CD4-positive, alpha-beta T cell treated with Interleukin-15 for 1 hour (primary cell): ENCODE measurements around the gene LKAAEAR1.
A peak's percentile ranks its signal among the peaks of the same experiment; 100 is the strongest.

Experiments used
- DNase-seq: peaks from one replicate; pipeline ENCODE4 v3.0.0-alpha.2; 2020

Gene LKAAEAR1

DNA sequence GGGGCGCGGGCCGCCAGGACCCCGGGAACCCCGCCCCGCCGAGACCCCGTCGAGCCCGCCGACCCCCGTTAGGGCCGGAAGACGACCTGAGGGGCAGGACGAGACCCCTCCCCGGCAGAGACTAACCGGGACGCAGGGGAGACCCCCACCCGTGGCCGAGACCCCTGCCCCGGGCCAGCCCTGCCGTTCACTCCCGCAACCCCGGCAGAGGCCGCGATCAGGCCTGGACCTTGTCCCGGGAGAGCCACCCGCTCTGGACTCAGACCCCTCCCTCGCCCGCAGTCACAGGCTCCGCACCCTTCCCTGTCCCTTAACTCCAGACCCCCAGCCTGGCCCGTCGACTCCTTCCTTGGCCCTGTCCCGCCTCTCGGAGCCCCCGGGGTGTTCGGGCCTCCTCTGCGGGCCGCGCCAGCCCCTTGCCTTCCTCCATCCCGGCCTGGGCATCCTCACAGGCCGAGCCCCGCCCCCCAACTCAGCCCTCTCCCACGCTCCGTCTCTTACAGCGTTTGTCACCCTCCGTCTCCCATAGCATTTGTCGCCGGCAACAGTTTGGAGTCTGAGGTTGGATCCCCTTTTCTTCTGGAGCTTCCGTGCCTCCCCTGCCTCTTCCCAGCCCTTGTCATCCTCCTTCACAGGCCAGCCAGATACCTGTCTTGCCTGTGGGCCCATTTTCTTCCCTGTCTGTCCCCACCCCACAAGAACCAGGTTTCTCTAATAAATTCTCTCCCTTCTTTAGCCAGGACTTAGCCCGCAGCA, 20.6 kb downstream of the LKAAEAR1 start:
- DNase-seq, result no peak

- peak; percentile 92 for DNase-seq
Measured at GRCh38 chr20:64062596-64063388, 21.4 kb downstream of the LKAAEAR1 start, which contains the start of gene TCEA2. Gene TCEA2, plus strand, starts transcription at chr20:64063198. Its CDS starts 115 bp downstream, at chr20:64063313.

- no peak for DNase-seq
Measured at GRCh38 chr20:64062276-64062595, 22.0 kb downstream of the LKAAEAR1 start.

GRCh38 chr20:64058536-64058935, 25.7 kb downstream of the LKAAEAR1 start:
- DNase-seq, result no peak

DNA sequence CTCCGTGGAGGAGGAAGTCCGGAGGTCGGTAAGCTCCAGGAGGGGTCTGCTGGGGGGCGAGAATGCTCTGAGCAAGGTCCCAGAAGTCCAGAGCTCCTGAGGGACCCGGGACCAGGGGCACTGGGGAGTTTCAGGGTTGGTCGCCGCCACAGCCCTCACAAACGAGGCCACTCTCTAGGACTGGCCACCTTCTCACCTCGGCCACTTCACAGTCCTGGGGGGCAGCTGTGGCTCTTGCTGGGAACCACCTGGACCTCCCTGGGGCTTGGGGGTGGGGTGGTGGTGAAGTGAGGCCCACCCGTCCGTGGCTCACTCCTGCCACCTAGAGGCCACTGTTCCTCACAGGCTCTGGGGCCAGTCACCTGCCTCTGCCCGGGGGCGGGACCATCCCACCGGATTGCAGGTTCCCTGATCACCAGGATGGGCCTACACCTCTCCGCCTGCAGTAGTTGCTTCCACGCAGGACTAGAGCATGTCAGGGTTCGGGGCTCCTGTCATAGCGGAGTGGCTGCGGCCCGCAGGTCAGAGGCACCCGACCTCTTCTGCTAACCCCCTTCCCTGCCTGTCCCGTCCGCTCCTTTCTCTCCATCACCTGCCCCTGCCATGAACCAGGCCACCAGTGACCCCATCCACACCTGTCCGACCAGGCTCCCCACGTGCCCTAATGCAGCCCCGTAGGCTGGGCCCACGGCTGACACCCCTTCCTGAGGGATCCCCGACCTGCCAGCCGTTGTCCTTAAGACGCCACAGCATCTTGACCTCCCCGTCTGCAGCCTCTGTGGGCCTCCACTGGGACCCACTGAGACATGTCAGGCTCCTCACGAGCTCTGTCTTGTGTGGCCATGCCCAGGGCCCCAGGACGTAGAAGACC, 26.3 kb downstream of the LKAAEAR1 start:
- DNase-seq, result peak; percentile 72

DNA sequence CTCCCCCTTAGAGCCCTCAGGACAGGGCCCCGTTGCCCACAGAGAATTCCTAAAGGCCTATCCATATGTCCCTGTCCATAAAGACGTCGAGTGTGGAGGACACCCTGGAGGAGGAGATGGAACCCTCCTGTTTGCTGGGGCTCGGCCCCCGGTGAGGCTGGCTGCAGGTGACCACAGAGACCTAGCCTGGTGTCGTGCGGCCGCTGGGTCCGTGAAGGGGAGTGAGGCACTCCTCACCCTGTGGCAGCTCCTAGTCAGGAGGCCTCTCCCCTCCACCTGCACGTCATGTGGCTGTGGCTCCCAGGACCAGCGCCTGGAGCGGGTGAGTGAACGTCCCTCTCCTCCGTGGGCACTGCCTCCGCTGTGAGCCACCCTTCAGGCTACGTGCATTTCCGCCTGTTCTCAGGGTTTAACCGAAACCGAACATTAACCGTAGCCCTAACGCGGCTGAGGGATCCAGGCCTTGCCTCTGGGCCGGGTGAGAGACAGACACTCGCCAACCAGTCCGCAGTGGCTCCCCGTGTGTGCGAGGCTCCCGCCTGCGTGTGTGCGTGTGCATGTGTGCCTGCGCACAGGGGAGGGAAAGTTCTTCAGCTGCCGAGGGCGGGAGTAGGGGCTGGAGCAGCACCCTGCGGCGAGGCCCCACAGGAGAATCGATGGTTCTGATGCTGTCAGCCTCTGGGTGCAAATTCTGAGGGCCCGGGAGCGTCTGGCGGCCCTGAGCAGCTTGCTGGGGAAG, 27.1 kb downstream of the LKAAEAR1 start:
- DNase-seq, result no peak

- no peak for DNase-seq
Measured at GRCh38 chr20:64056639-64056888, 27.6 kb downstream of the LKAAEAR1 start.

GRCh38 chr20:64055893-64056638, 28.1 kb downstream of the LKAAEAR1 start:
- DNase-seq, result no peak

GRCh38 chr20:64055396-64055892, 28.8 kb downstream of the LKAAEAR1 start:
- DNase-seq, result no peak

- DNase-seq, result no peak
Measured at GRCh38 chr20:64053841-64054661, 30.1 kb downstream of the LKAAEAR1 start.

DNA sequence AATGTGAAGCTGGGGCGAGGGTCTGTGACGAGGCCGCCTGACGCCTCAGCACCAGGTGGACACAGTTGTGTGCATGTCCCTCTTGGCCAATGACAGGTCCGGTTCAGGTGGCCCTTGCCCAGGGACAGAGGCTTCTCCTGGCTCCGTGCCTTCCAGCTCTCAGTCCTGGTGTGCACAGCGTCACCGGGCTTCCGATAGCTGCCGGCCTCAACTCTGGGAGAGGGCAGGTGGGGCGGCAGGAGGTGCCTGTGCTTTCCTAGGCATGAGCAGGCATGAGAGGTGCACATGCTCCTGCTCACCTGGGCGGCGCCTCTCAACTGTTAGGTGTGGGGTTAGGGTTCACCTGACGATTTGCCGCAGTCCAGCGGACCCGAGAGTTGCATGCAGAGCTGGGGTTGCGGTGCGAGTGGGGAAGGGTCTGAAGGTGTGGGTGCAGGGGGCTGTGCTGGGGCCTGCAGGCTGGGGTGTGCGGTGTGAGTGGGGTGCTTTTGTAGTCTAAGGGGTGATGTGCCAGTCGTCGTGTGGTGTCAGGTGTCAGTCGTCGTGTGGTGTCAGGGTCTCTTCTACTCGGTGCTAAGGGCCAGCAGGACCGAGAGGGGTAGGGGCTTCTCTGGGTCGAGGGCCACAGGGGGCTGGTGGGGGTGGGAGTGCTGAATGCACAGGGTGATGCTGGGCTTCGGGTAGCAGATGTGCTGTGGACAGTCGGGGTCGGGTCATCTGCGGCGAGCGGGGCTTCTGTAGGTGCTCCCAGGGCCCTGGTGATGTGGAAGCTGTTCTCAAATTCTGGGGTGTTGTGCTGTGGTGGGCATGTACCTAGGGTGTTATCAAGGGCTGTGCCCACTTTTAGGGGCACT, 31.0 kb downstream of the LKAAEAR1 start:
- no peak for DNase-seq

- DNase-seq, result no peak
Measured at GRCh38 chr20:64052326-64052722, 31.9 kb downstream of the LKAAEAR1 start.

GRCh38 chr20:64051561-64052325, 32.5 kb downstream of the LKAAEAR1 start:
- DNase-seq, result no peak

DNA sequence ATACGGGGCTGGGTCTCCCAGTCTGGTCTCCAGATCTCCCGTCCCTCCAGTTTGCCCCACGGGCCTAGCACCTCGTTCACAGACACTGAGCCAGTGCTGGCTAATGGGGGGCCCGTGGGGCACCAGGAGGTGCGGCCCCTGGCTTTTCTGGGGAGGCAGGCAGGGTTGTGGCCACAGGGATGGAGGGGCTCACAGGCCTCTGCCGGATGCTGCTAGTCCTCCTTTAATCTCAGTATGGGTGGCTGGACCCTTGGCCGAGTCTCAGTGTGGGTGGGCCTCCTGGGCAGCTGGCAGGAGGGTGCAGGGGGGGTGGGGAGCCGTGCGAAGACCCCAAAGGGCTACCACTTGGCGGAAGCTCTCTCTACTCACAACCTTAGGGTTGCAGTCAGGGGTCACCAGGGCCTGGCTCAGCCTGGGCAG, 33.2 kb downstream of the LKAAEAR1 start:
- DNase-seq, result no peak

DNA sequence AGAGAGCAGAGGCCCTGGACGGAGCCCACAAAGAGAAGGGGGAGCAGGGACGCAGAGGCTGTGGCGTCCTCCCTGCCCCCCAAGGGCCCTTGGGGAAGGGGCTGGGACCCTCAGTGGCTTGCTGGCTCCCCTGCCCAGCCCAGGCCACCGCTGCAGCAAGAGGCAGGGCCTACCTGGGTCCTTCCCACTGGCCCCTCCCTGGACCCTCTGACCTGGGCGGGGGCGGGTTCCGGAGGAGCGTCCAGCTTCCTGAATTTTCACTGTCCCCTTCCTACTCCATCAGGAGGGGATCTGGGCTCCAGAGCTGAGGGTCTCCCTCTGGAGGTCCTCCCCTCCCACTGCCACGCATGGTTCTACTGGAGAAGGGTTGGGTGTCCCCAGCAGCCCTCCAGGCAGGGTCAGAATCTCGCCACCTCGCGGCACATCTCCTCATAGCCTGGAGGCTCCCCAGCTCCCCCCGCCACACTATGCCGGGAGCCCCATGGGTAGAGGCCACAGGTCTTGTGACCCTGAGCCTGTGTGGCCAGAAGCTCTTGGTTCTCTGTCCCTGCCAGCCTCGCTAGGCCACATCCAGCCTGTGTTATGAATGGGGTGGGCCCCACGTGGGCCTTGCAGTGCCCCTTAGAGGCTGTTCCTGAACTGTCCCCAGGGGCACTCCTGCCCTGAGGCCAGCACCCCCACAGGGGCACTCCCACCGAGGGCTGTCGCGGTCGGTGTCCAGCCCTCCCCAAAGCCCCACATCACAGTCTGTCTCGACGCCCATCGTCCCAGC, 33.8 kb downstream of the LKAAEAR1 start:
- DNase-seq, result no peak

GRCh38 chr20:64049878-64050260, 34.3 kb downstream of the LKAAEAR1 start:
- DNase-seq, result no peak

- DNase-seq, result no peak
Measured at GRCh38 chr20:64049060-64049877, 34.9 kb downstream of the LKAAEAR1 start, which contains the start of gene SOX18. Gene SOX18, minus strand, starts transcription at chr20:64049639. Its CDS starts 123 bp downstream, at chr20:64049516.
